ENCODE data around the gene C13orf46. TPM values are rescaled to one million over a fixed set of nuclear protein-coding genes. Genes with fewer than 3 reads are reported as not detected.

C13orf46 gene
- total RNA-seq, 2 experiments from 2014 or later, result 2.2 to 3.1 TPM

DNA sequence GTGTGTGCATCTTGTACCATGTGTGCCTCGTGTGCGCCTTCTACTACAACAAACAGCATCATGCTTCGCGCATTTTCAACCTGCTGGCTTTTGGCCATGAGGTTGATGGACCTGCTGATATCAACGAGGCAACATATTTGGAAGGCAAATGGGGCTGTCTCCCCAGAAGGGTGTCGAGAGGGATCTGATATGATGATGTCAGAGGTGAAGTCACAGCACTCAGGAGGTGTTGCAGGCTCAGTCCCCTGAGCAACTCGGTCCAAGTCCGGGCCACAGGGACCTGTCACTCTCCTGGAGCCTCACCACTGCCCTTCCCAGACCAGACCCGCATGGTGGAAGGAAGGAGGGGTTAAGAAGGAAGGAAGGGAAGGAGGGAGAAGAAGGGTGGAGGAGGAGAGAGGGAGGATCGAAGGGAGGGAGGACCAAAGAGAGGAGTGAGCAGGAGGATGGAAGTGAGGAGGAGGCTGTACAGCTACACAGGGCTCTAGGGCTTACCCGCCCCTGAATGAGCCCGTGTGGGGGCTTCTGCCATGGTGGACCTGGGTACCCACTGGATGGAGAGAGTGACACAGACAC, 6.7 kb upstream of the C13orf46 start:
- DNase-seq (no peak), ATAC-seq (no peak)
- Mint-ChIP-seq H3K9me3 (ENCODE audit: insufficient read depth) (no peaks in the 10 kb centered on the region), H3K4me3 (no peak overlapping the region), H3K27ac (no peak overlapping the region), H3K27me3 (ENCODE audit: low read depth) (no peaks in the 10 kb centered on the region), H3K36me3 (ENCODE audit: low read depth) (peaks cover 36% of the 10 kb centered on the region), H3K4me1 (ENCODE audit: low read depth) (no peaks in the 10 kb centered on the region)
- CTCF ChIA-PET, result no interaction called here
- POLR2A ChIA-PET, result no interaction called here

DNA sequence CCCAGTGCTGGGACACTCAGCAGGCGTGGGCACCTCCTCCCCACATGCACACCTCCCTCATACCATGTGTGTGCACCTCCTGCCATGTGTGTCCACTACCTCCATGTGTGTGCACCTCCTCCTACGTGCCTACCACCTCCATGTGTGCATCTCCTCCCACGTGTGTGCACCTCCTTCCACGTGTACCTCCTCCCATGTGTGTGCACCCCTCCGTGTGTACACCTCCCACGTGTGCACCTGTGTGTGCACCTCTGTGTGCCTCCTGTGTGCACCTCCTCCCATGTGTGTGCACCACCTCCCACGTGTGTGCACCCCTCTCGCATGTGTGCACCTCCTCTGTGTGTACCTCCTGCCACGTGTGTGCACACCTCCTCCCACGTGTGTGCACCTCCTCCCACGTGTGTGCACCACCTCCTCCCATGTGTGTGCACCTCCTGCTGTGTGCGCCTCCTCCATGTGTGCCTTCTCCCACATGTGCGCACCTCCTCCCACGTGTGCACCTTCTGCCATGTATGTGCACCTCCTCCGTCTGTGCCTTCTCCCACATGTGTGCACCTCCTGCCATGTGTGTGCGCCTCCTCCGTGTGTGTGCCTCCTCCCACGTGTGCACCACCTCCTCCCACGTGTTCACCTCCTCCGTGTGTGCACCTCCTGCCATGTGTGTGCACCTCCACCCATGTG, 6.1 kb upstream of the C13orf46 start:
- Mint-ChIP-seq H3K4me3 (no peak overlapping the region), H3K27me3 (ENCODE audit: low read depth) (no peaks in the 10 kb centered on the region), H3K27ac (no peak overlapping the region), H3K9me3 (ENCODE audit: insufficient read depth) (no peaks in the 10 kb centered on the region), H3K36me3 (ENCODE audit: low read depth) (peaks cover 37% of the 10 kb centered on the region), H3K4me1 (ENCODE audit: low read depth) (no peaks in the 10 kb centered on the region)
- ChIA-PET POLR2A (no interaction called here), CTCF (no interaction called here)
- ATAC-seq (no peak), DNase-seq (no peak)

DNA sequence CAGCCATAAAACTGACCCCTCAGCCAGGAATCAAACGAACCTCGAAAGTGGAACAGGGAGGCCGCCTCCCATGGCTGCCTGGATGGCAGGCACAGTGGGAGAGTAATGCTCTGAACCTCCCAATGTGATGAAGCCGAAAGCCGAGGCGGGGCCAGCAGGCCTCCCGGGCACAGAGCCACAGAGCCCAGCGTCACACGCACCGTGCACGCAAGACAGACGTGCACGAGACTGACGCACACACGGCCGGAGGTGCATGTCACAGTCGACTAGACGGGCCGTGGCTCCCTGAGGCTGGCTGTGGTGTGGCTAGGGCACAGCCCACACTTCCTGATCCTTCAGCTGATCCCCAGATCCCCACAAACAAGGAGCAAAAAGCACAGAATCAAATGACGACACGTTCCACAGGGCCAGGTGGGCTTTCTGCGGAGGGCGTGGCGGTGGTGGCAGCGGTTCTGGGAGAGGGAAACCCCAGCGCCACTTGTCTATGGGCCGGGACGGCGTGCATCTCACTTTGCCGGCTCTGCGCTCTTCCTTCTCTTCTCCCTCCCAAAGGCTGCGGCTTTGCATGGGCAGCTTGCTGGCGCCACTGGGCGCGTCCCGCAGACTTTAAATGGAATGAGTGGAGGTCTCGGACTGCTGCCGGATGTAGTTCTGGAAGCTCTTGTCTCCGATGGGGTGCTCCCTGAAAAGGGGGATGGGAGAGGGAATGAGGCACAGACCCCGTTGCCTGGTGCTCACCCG, 5.0 kb upstream of the C13orf46 start:
- Mint-ChIP-seq H3K27ac (no peak overlapping the region), H3K36me3 (ENCODE audit: low read depth) (peaks cover 35% of the 10 kb centered on the region), H3K4me3 (no peak overlapping the region), H3K4me1 (ENCODE audit: low read depth) (no peaks in the 10 kb centered on the region), H3K9me3 (ENCODE audit: insufficient read depth) (no peaks in the 10 kb centered on the region), H3K27me3 (ENCODE audit: low read depth) (no peaks in the 10 kb centered on the region)
- ChIA-PET CTCF (no interaction called here), POLR2A (no interaction called here)
- no peak for DNase-seq
- ATAC-seq, result no peak

DNA sequence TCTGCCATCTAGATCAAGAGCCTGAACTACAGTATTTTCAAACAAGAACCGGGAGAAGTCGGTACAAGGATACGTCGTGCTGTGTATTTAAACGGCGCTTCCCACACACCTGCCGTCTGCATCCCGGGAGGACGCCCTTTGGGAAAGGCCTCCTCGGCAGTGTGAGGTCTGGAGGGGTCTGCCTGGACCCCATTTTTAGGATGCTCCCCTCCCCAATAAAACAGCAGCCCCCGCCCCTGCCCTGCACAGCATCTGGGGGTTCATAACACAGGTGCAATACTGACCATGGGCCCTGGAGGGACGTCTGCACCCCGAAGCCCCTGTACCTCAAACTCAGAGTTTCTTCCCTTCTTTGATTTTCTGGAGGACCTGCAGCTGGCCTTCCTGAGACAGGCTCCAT, 4.1 kb upstream of the C13orf46 start:
- H3K36me3 Mint-ChIP-seq (ENCODE audit: low read depth), result peaks cover 33% of the 10 kb centered on the region
- no peak overlapping the region for H3K4me3 Mint-ChIP-seq
- no peak overlapping the region for H3K27ac Mint-ChIP-seq
- ChIA-PET CTCF (no interaction called here), POLR2A (no interaction called here)
- H3K9me3 Mint-ChIP-seq (ENCODE audit: insufficient read depth), result no peaks in the 10 kb centered on the region
- H3K4me1 Mint-ChIP-seq (ENCODE audit: low read depth), result no peaks in the 10 kb centered on the region
- DNase-seq (no peak), ATAC-seq (no peak)
- H3K27me3 Mint-ChIP-seq (ENCODE audit: low read depth), result no peaks in the 10 kb centered on the region

DNA sequence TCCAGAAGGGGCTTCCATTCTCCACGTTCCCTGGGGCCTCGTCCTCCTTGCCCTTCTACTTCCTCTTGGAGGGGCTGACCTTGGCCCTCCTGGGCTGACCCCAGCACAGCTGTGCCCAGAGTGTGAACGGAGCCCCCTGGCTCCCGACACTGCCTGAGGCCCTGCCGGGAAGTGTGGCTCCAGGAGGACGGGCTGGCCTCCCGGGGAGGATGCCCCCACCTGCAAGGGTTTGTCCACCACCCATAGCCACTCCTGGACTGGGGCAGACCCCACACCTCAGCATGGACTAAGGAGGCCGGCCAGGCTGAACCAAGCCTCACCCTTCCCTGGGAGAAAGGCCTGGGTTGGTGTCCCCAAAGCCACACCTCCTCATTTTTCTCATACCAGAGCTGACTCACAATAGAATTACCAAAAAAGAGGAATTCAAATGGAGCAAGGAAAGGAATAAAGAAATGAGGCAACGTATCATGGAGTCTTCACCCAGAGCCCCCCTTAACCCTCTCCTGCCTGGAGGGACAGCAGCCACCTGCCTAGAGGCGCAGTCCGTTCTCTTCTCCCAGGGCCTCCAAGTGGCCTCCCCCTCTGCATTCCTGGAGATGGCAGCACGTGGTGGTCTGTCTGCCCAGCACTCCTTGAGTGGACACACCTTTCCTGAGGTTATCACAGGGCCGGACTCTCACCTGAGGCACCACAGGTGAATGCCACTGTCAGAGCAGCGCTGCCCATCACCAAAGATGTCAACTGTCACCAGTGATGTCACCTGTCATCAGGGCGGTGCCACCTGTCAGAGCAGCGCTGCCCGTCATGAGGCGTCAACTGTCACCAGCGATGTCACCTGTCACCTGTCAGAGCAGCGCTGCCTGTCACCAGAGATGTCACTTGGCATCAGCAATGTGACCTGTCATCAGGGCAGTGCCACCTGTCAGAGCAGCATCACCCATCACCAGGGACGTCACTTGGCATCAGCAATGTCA, 3.1 kb upstream of the C13orf46 start:
- ATAC-seq (no peak), DNase-seq (no peak)
- H3K9me3 Mint-ChIP-seq (ENCODE audit: insufficient read depth), result no peaks in the 10 kb centered on the region
- peaks cover 33% of the 10 kb centered on the region for H3K36me3 Mint-ChIP-seq (ENCODE audit: low read depth)
- H3K4me1 Mint-ChIP-seq (ENCODE audit: low read depth), result no peaks in the 10 kb centered on the region
- CTCF ChIA-PET, result no interaction called here
- no peak overlapping the region for H3K27ac Mint-ChIP-seq
- H3K27me3 Mint-ChIP-seq (ENCODE audit: low read depth), result no peaks in the 10 kb centered on the region
- H3K4me3 Mint-ChIP-seq, result no peak overlapping the region
- POLR2A ChIA-PET, result no interaction called here

DNA sequence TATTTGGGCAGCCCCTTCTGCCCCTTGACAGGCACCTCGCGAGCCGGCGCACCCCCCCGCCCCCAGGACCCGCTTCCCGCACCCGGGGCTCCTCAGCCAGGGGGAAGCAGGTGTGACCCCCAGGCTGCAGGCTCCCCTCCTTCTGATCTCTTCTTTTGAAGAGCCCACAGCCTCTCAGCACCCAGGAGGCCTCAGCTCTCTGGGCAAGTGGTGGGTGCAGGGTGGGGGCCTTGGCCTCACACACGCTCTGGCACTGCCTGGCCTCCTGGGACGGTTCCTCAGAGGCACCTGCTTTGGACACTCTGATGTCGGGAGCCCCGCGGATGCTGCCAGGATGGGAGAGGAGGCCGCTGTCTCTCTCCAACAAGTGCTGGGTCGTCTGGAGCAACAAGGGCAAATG, 1.5 kb upstream of the C13orf46 start:
- peaks cover 25% of the 10 kb centered on the region for H3K36me3 Mint-ChIP-seq (ENCODE audit: low read depth)
- H3K4me3 Mint-ChIP-seq, result no peak overlapping the region
- DNase-seq (no peak), ATAC-seq (no peak)
- no peaks in the 10 kb centered on the region for H3K4me1 Mint-ChIP-seq (ENCODE audit: low read depth)
- H3K27ac Mint-ChIP-seq, result no peak overlapping the region
- CTCF ChIA-PET, result no interaction called here
- POLR2A ChIA-PET, result interaction anchor here (0.5 to 0.6 kb wide), 2 partner anchors 9 to 20 kb away, joined by 3 to 4 read pairs; no protein-coding TSS in a partner anchor
- H3K27me3 Mint-ChIP-seq (ENCODE audit: low read depth), result no peaks in the 10 kb centered on the region
- H3K9me3 Mint-ChIP-seq (ENCODE audit: insufficient read depth), result no peaks in the 10 kb centered on the region

DNA sequence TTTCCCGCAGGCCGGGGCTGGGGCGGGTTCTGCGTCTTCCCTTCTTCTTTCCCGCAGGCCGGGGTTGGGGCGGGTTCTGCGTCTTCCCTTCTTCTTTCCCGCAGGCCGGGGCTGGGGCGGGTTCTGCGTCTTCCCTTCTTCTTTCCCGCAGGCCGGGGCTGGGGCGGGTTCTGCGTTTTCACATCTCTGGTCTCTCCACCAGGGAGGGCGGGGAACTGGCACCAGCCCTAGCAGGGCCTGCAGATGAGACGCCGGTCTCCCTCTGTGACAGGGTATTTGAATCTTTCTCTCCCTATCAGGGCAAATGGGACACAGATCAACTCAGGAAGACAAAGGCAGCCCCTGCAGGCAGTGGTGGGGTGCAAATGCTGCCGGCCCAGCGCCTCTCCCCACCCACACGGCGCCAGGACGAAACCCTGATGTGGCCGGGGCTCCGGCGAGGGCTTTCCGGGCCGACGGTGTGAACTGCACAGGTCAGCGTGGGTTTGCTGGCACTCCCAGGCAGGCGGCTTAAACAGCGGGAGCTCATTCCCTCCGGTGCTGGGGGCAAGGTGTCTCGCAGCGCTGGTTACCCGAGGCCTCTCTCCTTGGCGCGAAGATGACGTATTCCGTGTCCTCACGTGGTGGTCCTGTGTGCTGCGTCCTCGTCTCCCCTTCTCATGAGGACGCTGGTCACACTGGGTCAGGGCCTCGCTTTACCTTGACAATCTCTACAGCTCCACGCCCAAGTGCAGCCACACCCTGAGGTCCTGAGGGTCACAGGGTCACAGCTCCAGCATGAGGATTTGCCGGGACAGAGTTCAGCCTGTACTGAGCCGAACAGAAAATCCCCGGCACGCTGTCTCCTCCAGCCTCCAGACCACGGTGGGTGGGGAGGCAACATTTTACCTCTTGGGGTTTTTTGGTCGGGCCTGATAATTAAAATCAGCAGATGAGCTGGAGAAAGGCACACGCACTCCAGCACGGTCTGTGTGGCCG, 717 bp upstream of the C13orf46 start:
- ChIA-PET POLR2A (interaction anchor here (0.6 kb wide), 1 partner anchor 8 kb away, joined by 3 read pairs; no protein-coding TSS in a partner anchor), CTCF (no interaction called here)
- ATAC-seq, result no peak
- H3K9me3 Mint-ChIP-seq (ENCODE audit: insufficient read depth), result no peaks in the 10 kb centered on the region
- no peaks in the 10 kb centered on the region for H3K4me1 Mint-ChIP-seq (ENCODE audit: low read depth)
- H3K4me3 Mint-ChIP-seq, result no peak overlapping the region
- H3K36me3 Mint-ChIP-seq (ENCODE audit: low read depth), result peaks cover 17% of the 10 kb centered on the region
- DNase-seq, result no peak
- H3K27ac Mint-ChIP-seq, result no peak overlapping the region
- no peaks in the 10 kb centered on the region for H3K27me3 Mint-ChIP-seq (ENCODE audit: low read depth)

DNA sequence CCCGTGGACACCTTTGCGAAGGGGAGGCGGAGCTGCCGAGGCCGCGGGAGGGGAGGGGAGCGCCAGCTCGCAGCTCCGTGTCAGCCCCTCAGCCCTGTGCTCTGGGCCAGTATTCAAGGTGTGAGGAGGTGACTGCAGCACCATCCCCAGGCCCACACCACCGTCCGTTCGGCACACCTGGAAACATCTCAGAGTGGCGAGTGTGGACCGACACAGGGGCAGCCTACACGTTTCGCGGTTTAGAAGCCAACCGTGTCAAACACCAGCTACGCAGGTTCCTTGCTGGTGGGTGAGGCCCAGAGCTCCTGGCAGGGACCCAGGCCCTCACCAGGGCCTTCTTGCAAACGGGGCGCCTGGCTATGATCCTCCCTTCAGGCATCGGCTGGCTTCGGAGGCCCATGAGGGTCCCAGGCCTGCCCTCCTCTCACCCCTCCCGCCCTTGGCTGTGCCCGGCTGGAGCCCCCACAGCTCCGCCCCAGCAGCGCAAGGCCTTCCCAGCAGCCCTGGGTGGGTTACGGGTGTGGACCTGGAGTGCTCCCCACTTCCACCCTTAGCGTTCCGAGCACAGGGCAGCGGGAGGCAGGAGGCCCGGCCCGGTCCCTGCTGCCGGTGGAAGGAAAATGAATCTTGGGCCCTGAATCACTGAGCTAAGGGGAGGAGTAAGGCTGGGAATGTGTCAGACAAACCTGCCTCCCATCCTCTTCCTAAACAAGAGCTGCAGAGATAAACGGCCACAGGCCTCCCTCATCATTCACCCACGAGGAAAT, 1.2 kb downstream of the C13orf46 start:
- no peaks in the 10 kb centered on the region for H3K27me3 Mint-ChIP-seq (ENCODE audit: low read depth)

DNA sequence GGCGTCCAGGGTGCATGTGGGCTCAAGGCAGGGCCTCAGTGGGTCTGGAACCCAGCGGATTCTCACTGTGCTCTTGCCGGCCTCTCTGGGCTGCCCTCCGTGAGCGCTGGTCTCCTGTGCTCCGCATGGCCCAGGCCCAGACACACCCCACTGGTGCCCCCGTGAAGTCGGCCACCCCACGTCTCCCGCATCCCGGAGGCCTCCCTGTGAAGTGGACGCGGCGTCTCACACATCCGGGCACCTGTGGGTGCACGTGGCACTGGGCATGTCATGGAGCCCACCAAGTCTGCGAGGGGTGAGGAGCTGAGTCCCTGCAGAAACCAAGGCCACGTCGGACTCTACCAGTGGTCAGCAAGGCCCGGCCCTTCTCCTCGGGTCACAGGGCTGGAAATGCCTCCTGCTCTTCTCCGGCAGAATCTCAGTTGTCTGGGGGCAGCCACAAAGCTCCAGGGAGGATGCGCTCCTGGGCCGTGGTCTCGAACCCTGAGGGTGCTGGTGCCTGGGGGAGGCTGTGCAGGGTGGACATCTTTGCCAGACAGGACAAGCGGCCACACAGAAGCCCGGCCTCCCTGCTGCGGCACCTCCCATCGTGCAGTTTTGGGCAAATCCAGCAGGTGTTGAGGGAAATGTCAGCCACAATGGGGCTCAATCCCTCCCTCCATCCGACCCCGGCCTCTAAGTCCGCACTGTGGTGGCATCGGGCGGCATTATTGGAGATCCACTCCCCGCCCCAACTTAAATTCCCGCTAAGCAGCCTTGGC, 2.2 kb downstream of the C13orf46 start:
- ChIA-PET POLR2A (interaction anchor here (0.6 kb wide), 1 partner anchor 171 kb away, joined by 3 read pairs; no protein-coding TSS in a partner anchor), CTCF (no interaction called here)
- Mint-ChIP-seq H3K4me3 (no peak overlapping the region), H3K27ac (no peak overlapping the region), H3K36me3 (ENCODE audit: low read depth) (peaks cover 8% of the 10 kb centered on the region), H3K4me1 (ENCODE audit: low read depth) (no peaks in the 10 kb centered on the region), H3K27me3 (ENCODE audit: low read depth) (no peaks in the 10 kb centered on the region), H3K9me3 (ENCODE audit: insufficient read depth) (no peaks in the 10 kb centered on the region)
- no peak for ATAC-seq
- no peak for DNase-seq

More for the DNA sequence above, 1.2 kb downstream of the C13orf46 start:
- POLR2A ChIA-PET, result no interaction called here
- ATAC-seq (no peak), DNase-seq (no peak)
- Mint-ChIP-seq H3K36me3 (ENCODE audit: low read depth) (peaks cover 13% of the 10 kb centered on the region), H3K4me3 (no peak overlapping the region), H3K4me1 (ENCODE audit: low read depth) (no peaks in the 10 kb centered on the region), H3K27ac (no peak overlapping the region), H3K9me3 (ENCODE audit: insufficient read depth) (no peaks in the 10 kb centered on the region)
- CTCF ChIA-PET, result no interaction called here

All from activated CD8-positive, alpha-beta T cell treated with anti-CD3 and anti-CD28 coated beads, Interleukin-2, amount 10 ng/mL, durations not matched to agents 7 days and 5 days (primary cell).